ENCODE results near the gene PNKP.

Gene PNKP

DNA sequence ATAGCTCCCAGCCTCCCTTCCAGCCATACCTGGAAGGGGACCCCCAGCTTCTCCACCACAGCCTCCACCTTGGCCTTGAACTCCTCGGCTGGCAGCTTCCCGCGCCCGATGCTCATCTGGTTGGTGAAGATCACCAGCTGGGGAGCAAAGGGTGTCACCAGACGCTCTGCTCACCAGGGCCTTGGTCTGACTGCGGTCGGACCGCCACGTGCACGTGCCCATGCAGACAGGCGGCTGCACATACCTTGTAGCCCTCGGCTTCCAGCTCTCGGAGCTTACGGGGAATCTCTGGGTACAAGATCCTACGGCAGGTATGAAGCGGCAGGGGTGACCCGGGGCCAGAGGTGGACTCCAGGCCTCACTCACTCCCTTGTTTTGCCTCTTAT lies 3.4 kb downstream of the PNKP start:
- no peak overlapping the region for H3K27ac ChIP-seq (ENCODE audit: low read depth, low read length)
- no peak overlapping the region for H3K4me3 ChIP-seq (ENCODE audit: insufficient read depth, low read length, poor library complexity, severe bottlenecking)
- no peaks in the 10 kb centered on the region for H3K27me3 ChIP-seq (ENCODE audit: low read length)
- no peaks in the 10 kb centered on the region for H3K9me2 ChIP-seq (replicated peaks; ENCODE audit: insufficient read depth, low read length)
- no peaks in the 10 kb centered on the region for H4K20me1 ChIP-seq (ENCODE audit: low read depth, low read length)
- TF ChIP-seq, protein P1, sequence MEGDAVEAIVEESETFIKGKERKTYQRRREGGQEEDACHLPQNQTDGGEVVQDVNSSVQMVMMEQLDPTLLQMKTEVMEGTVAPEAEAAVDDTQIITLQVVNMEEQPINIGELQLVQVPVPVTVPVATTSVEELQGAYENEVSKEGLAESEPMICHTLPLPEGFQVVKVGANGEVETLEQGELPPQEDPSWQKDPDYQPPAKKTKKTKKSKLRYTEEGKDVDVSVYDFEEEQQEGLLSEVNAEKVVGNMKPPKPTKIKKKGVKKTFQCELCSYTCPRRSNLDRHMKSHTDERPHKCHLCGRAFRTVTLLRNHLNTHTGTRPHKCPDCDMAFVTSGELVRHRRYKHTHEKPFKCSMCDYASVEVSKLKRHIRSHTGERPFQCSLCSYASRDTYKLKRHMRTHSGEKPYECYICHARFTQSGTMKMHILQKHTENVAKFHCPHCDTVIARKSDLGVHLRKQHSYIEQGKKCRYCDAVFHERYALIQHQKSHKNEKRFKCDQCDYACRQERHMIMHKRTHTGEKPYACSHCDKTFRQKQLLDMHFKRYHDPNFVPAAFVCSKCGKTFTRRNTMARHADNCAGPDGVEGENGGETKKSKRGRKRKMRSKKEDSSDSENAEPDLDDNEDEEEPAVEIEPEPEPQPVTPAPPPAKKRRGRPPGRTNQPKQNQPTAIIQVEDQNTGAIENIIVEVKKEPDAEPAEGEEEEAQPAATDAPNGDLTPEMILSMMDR (IDR thresholded peaks at IDR 0.05; ENCODE audit: insufficient read depth, low read length, poor library complexity, severe bottlenecking): no peak
- TF ChIP-seq EZH2phosphoT487 (conservative IDR thresholded peaks at IDR 0.05; ENCODE audit: low read length): no peak
- H3K36me3 ChIP-seq (ENCODE audit: low read length): no peaks in the 10 kb centered on the region
- H2AFZ ChIP-seq (ENCODE audit: low read depth, low read length, severe bottlenecking): no peak overlapping the region
- no peak overlapping the region for H3K4me2 ChIP-seq (ENCODE audit: low read depth, low read length, poor library complexity, severe bottlenecking)
- H3F3A ChIP-seq (ENCODE audit: insufficient read depth): peaks cover 13% of the 10 kb centered on the region; the same call in 1 of the 2 replicates
- 0 out of 2 replicates have a peak, but pooled peaks cover 4% of the 10 kb centered on the region for H3K9me3 ChIP-seq (ENCODE audit: insufficient read depth, low read length)
- peaks cover 24% of the 10 kb centered on the region for H3K79me2 ChIP-seq (ENCODE audit: insufficient read depth, low read length)
- H3K9ac ChIP-seq (ENCODE audit: low read length): no peak overlapping the region

- no peak overlapping the region for H3K4me3 ChIP-seq (ENCODE audit: insufficient read depth, low read length, poor library complexity, severe bottlenecking)
- no peaks in the 10 kb centered on the region for H3K9me2 ChIP-seq (replicated peaks; ENCODE audit: insufficient read depth, low read length)
- H3K9me3 ChIP-seq (ENCODE audit: insufficient read depth, low read length): 0 out of 2 replicates have a peak, but pooled peaks cover 3% of the 10 kb centered on the region
- no peaks in the 10 kb centered on the region for H4K20me1 ChIP-seq (ENCODE audit: low read depth, low read length)
- H3F3A ChIP-seq (ENCODE audit: insufficient read depth): peaks cover 8% of the 10 kb centered on the region; the same call in 1 of the 2 replicates
- H2AFZ ChIP-seq (ENCODE audit: low read depth, low read length, severe bottlenecking): no peak overlapping the region
- peaks cover 24% of the 10 kb centered on the region for H3K79me2 ChIP-seq (ENCODE audit: insufficient read depth, low read length)
- no peak overlapping the region for H3K9ac ChIP-seq (ENCODE audit: low read length)
- no peak overlapping the region for H3K27ac ChIP-seq (ENCODE audit: low read depth, low read length)
- no peaks in the 10 kb centered on the region for H3K27me3 ChIP-seq (ENCODE audit: low read length)
- H3K4me2 ChIP-seq (ENCODE audit: low read depth, low read length, poor library complexity, severe bottlenecking): no peak overlapping the region
- TF ChIP-seq EZH2phosphoT487 (conservative IDR thresholded peaks at IDR 0.05; ENCODE audit: low read length): no peak
- no peaks in the 10 kb centered on the region for H3K36me3 ChIP-seq (ENCODE audit: low read length)
Observed at GRCh38 chr19:49863254-49863934, 4.0 kb downstream of the PNKP start.

GRCh38 chr19:49862391-49863253 lies 4.8 kb downstream of the PNKP start:
- Histone ChIP-seq H3K79me2 (ENCODE audit: insufficient read depth, low read length) (peaks cover 24% of the 10 kb centered on the region), H3K27ac (ENCODE audit: low read depth, low read length) (no peak overlapping the region), H3K9me2 (replicated peaks; ENCODE audit: insufficient read depth, low read length) (no peaks in the 10 kb centered on the region), H3K9ac (ENCODE audit: low read length) (no peak overlapping the region), H3K9me3 (ENCODE audit: insufficient read depth, low read length) (no peaks in the 10 kb centered on the region), H3K4me3 (ENCODE audit: insufficient read depth, low read length, poor library complexity, severe bottlenecking) (no peak overlapping the region), H3F3A (ENCODE audit: insufficient read depth) (peaks cover 2% of the 10 kb centered on the region; the same call in 1 of the 2 replicates), H3K4me2 (ENCODE audit: low read depth, low read length, poor library complexity, severe bottlenecking) (no peak overlapping the region), H3K36me3 (ENCODE audit: low read length) (no peaks in the 10 kb centered on the region), H3K27me3 (ENCODE audit: low read length) (no peaks in the 10 kb centered on the region), H2AFZ (ENCODE audit: low read depth, low read length, severe bottlenecking) (no peak overlapping the region), H4K20me1 (ENCODE audit: low read depth, low read length) (no peaks in the 10 kb centered on the region)
- TF ChIP-seq, protein P1 (IDR thresholded peaks at IDR 0.05; ENCODE audit: insufficient read depth, low read length, poor library complexity, severe bottlenecking): peak; percentile 28
- TF ChIP-seq EZH2phosphoT487 (conservative IDR thresholded peaks at IDR 0.05; ENCODE audit: low read length): no peak
